Purkinje cell (primary cell): ENCODE data around the gene STON1. TPM values are rescaled to one million over a fixed set of nuclear protein-coding genes. Genes with fewer than 3 reads are reported as not detected.

Source experiments
- polyA plus RNA-seq: library from polyadenylated mRNA; unstranded; fragments of >200 nt; fragmentation: Nextera tagmentation; gene quantifications from 2 replicates; pipeline ENCODE4 v1.2.1, GENCODE V29; 2014

The STON1 gene, protein sequence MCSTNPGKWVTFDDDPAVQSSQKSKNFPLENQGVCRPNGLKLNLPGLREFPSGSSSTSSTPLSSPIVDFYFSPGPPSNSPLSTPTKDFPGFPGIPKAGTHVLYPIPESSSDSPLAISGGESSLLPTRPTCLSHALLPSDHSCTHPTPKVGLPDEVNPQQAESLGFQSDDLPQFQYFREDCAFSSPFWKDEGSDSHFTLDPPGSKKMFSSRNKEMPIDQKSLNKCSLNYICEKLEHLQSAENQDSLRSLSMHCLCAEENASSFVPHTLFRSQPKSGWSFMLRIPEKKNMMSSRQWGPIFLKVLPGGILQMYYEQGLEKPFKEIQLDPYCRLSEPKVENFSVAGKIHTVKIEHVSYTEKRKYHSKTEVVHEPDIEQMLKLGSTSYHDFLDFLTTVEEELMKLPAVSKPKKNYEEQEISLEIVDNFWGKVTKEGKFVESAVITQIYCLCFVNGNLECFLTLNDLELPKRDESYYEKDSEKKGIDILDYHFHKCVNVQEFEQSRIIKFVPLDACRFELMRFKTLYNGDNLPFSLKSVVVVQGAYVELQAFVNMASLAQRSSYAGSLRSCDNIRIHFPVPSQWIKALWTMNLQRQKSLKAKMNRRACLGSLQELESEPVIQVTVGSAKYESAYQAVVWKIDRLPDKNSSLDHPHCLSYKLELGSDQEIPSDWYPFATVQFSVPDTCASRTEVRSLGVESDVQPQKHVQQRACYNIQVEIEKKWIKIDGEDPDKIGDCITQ
- polyA plus RNA-seq, result 5.3 and 6.6 TPM in 2 replicates

GRCh38 chr2:48530033-48530811 is at the start of gene STON1:
TSS of gene STON1 (plus strand) at chr2:48530154. CDS start at chr2:48580634, 50,480 bp downstream.

GRCh38 chr2:48617618-48618017 is 87.7 kb downstream of the STON1 start, which contains the start of gene GTF2A1L:
TSS of gene GTF2A1L (plus strand) at chr2:48617856. CDS start at chr2:48617875, 19 bp downstream.

Other genes with a start within 250 kb of the STON1 start
- gene FOXN2, start 215.5 kb upstream of the STON1 start, polyA plus RNA-seq, result 8.5 and 9.2 TPM in 2 replicates
- gene PPP1R21, start 89.4 kb upstream of the STON1 start, polyA plus RNA-seq, result 45.7 and 53.2 TPM in 2 replicates
- not detected in 2 replicates for gene GTF2A1L, start 87.7 kb downstream of the STON1 start, polyA plus RNA-seq
- not detected in 2 replicates for gene LHCGR, start 225.6 kb downstream of the STON1 start, polyA plus RNA-seq